Small intestine (tissue), 7 donors: ENCODE results near the gene SPPL2B. TPM values are rescaled to one million over a fixed set of nuclear protein-coding genes. Genes with fewer than 3 reads are reported as not detected.

Source experiments
- DNase-seq, 2 donors: peaks; one replicate each; pipeline versions ENCODE4 v3.0.0 to v3.0.0-alpha.2; 2013
- FAIRE-seq: peaks from 2 replicates; lab custom pipeline; 2012; peaks lifted over from hg19 to GRCh38; lab: Jason Lieb, UNC
- H3K27ac ChIP-seq, 3 donors: one replicate each; pipeline ENCODE4 v1.5.1; 2013; ENCODE audit warnings: low read length in 2 of 3, mild to moderate bottlenecking in 2 of 3, control low read depth in 1 of 3, inconsistent platforms in 1 of 3, low read depth in 1 of 3, moderate library complexity in 1 of 3
- H3K27me3 ChIP-seq, 3 donors: one replicate each; pipeline ENCODE4 v1.6.1; 2013; ENCODE audit warnings: low read length in 3 of 3, inconsistent platforms in 1 of 3; ENCODE audit not compliant: control insufficient read depth in 3 of 3, insufficient read depth in 3 of 3
- H3K36me3 ChIP-seq, 3 donors: one replicate each; pipeline ENCODE4 v1.6.1; 2013; ENCODE audit warnings: low read length in 3 of 3, inconsistent platforms in 1 of 3, low read depth in 1 of 3, mild to moderate bottlenecking in 1 of 3, moderate library complexity in 1 of 3; ENCODE audit not compliant: control insufficient read depth in 3 of 3, insufficient read depth in 2 of 3
- H3K4me1 ChIP-seq, 3 donors: one replicate each; pipeline ENCODE4 v1.6.1; 2013; ENCODE audit warnings: low read length in 2 of 3, inconsistent platforms in 1 of 3, low read depth in 1 of 3, mild to moderate bottlenecking in 1 of 3, moderate library complexity in 1 of 3; ENCODE audit not compliant: control insufficient read depth in 3 of 3, insufficient read depth in 2 of 3
- H3K4me3 ChIP-seq, 3 donors: one replicate each; pipeline ENCODE4 v1.5.1; 2013; ENCODE audit warnings: low read length in 3 of 3, control low read depth in 1 of 3, inconsistent platforms in 1 of 3, low read depth in 1 of 3, mild to moderate bottlenecking in 1 of 3, moderate library complexity in 1 of 3
- H3K9me3 ChIP-seq, 2 donors: one replicate each; pipeline ENCODE4 v1.6.1; 2013; ENCODE audit warnings: low read depth in 1 of 2, low read length in 1 of 2; ENCODE audit not compliant: control insufficient read depth in 2 of 2, insufficient read depth in 1 of 2
- WGBS, 3 donors: extraction: QIAGEN DNeasy Blood & Tissue Kit; methylation state at CpG; one replicate each; pipeline ENCODE4 v1.1.7; 2013; 5-methylcytosine and 5-hydroxymethylcytosine counted together
- polyA plus RNA-seq, 4 donors: library from polyadenylated mRNA; stranded (reverse) in 3 of 4; unstranded in 1 of 4; fragments of 200-250 nt in 3 of 4; fragments of 120-200 nt in 1 of 4; gene quantifications; one replicate each; pipeline versions ENCODE4 v1.2.1 to v1.2.3, GENCODE V29; 2013
- donor health status: healthy with polysubstance abuse.
- donor health status: control.
- donor health status: control.
- donor health status: Bipolar disorder and iron deficiency.
- donor health status: healthy.

SPPL2B gene
- polyA plus RNA-seq, 4 donors, result 69.3 to 109 (median 78.2) TPM

DNA sequence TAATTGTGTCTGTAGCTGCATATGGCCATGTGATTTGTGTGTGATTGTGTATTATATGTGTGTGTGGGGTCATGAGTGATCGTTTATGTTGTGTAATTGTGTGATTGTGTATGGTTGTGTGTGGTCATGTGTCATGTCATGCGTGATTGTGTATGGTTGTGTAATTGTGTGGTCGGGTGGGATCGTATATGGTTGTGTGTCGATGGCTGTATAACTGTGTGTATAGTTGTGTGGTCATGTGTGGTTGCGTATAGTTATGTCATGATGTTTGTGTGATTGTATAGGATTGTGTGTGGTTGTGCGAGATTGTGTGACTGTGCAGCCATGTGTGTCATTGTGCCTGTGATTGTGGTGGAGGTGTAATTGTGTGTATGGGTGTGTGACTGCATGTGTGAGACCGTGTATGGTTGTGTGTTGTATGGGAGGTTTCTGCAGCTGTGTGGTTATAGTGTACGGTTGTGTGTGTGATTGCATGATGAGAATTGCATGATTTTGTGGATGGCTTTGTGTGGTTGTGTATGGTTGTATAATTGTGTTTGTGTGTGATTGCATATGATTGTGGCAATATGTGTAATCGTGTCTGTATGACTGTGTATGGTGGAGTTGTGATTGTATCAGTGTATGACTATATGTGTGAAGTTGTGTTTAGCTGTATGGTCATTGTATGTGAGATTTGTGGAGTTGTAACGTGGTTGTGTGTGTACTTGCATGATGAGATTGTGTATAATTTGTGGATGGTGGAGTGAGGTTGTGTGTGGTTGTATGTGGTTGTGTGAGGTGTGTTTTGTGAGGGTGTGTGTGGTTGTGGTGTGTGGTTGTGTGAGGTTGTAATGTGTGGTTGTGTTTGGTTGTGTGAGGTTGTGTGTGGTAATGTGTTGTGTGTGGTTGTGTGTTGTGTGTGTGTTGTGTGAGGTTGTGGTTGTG lies 33.8 kb downstream of the SPPL2B start:
- H3K27ac ChIP-seq, result no peak overlapping the region
- H3K9me3 ChIP-seq, result peaks cover 0 to 4% of the 10 kb centered on the region in 2 donors
- no peak overlapping the region for H3K4me3 ChIP-seq
- FAIRE-seq, result no peak
- no peak for DNase-seq
- H3K27me3 ChIP-seq, result peaks cover 3 to 38% (median 10%) of the 10 kb centered on the region in 3 donors
- H3K4me1 ChIP-seq, result no peaks in the 10 kb centered on the region
- H3K36me3 ChIP-seq, result no peaks in the 10 kb centered on the region
- WGBS, 3 donors, result 84 to 90% (median 84%) methylated on average over 11 of the region's 11 CpGs

DNA sequence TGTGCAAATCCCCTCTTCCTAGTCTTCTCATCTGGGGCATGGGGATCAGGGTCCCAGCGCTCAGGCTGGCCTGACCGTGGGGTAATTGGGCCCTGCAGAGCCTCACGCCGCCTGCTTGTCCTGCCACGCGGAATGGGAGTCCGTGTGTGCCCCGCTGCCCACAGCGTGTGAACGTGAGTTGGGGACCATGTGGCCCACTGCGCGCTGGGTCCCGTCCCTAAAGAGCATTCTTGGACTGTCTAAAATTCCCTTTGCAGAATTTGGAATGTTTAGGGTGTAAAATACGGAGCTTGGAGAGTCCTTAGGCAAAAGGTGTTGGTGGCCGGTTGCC lies 34.5 kb downstream of the SPPL2B start:
- no peaks in the 10 kb centered on the region for H3K4me1 ChIP-seq
- no peak overlapping the region for H3K4me3 ChIP-seq
- peaks cover 0 to 4% of the 10 kb centered on the region in 2 donors for H3K9me3 ChIP-seq
- no peak overlapping the region for H3K27ac ChIP-seq
- WGBS, 3 donors, result 77 to 82% (median 78%) methylated on average over 15 of the region's 15 CpGs
- H3K27me3 ChIP-seq, result peaks cover 3 to 38% (median 10%) of the 10 kb centered on the region in 3 donors
- DNase-seq, result no peak
- H3K36me3 ChIP-seq, result no peaks in the 10 kb centered on the region
- FAIRE-seq, result no peak

- Histone ChIP-seq H3K9me3 (peaks cover 0 to 4% of the 10 kb centered on the region in 2 donors), H3K4me1 (no peaks in the 10 kb centered on the region), H3K27ac (no peak overlapping the region), H3K36me3 (no peaks in the 10 kb centered on the region), H3K27me3 (peaks cover 3 to 38% (median 11%) of the 10 kb centered on the region in 3 donors), H3K4me3 (no peak overlapping the region)
- FAIRE-seq (no peak), DNase-seq (no peak)
- WGBS, 3 donors, result 72 to 79% (median 76%) methylated on average over 17 of the region's 17 CpGs
Observed at GRCh38 chr19:2363419-2363818, 34.9 kb downstream of the SPPL2B start.

DNA sequence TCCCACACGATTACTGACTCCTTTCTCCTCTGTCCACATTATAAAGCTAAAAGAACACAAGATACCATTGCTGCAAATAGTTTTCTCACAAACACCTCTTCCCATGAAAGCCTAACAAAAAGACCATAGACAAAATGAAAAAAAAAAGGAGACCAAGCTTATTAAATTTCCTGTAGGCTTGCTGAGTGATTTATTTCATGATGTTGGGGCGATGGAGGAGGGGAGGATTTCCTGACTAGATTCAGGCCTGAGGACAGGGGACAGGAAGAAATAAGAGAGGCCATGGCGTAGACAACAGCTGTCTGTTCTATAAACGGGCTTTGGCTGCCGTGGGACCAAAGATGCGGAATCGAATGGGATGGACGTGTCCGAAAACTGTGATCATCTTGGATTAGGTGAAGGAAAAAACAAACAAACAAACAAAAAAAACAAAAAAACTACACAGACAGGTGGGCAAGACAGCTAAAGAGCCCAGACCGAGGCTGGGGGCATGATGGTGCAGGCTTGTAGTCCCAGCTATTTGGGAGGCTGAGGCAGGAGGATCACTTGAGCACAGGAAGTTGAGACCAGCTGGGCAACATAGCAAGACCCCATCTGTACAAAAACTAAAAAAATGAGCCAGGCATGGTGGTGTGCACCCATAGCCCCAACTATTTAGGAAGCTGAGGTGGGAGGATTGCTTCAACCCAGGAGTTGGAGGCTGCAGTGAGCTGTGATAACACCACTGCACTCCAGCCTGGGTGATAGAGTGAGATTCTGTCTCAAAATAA lies 36.9 kb downstream of the SPPL2B start:
- WGBS, 3 donors, result 53 to 85% (median 78%) methylated on average over 10 of the region's 10 CpGs
- Histone ChIP-seq H3K27ac (no peak overlapping the region), H3K4me3 (no peak overlapping the region), H3K4me1 (no peaks in the 10 kb centered on the region), H3K9me3 (peaks cover 0 to 10% of the 10 kb centered on the region in 2 donors), H3K36me3 (no peaks in the 10 kb centered on the region), H3K27me3 (peaks cover under 1 to 23% (median 11%) of the 10 kb centered on the region in 3 donors)
- no peak for DNase-seq
- FAIRE-seq, result no peak

GRCh38 chr19:2371656-2372055 lies 43.2 kb downstream of the SPPL2B start:
- Histone ChIP-seq H3K27ac (no peak overlapping the region), H3K9me3 (peaks cover 0 to 9% of the 10 kb centered on the region in 2 donors), H3K36me3 (no peaks in the 10 kb centered on the region), H3K27me3 (peaks cover 0 to 7% (median 2%) of the 10 kb centered on the region in 3 donors), H3K4me1 (no peaks in the 10 kb centered on the region), H3K4me3 (no peak overlapping the region)
- WGBS, 3 donors, result 80 to 87% (median 86%) methylated on average over 16 of the region's 16 CpGs
- DNase-seq, result no peak
- FAIRE-seq, result no peak

- Histone ChIP-seq H3K27me3 (peaks cover 0 to 4% (median 2%) of the 10 kb centered on the region in 3 donors), H3K36me3 (no peaks in the 10 kb centered on the region), H3K27ac (no peak overlapping the region), H3K4me1 (no peaks in the 10 kb centered on the region), H3K4me3 (no peak overlapping the region), H3K9me3 (peaks cover 0 to 6% of the 10 kb centered on the region in 2 donors)
- no peak for FAIRE-seq
- no peak for DNase-seq
- 65 to 68% (median 67%) methylated on average over 11 of the region's 11 CpGs for WGBS, 3 donors
Observed at GRCh38 chr19:2372076-2372612, 43.7 kb downstream of the SPPL2B start.

- WGBS, 3 donors, result 81 to 89% (median 82%) methylated on average over 13 of the region's 13 CpGs
- Histone ChIP-seq H3K27me3 (peaks cover 0 to 4% (median 0%) of the 10 kb centered on the region in 3 donors), H3K27ac (no peak overlapping the region), H3K4me1 (no peaks in the 10 kb centered on the region), H3K4me3 (no peak overlapping the region), H3K36me3 (no peaks in the 10 kb centered on the region), H3K9me3 (peaks cover 0 to 7% of the 10 kb centered on the region in 2 donors)
- FAIRE-seq (no peak), DNase-seq (no peak)
Observed at GRCh38 chr19:2374808-2375207, 46.3 kb downstream of the SPPL2B start.
